NT2/D1 (cell line): ENCODE data around the gene FGFR2.

Source experiments
- DNase-seq: peaks from one replicate; pipeline ENCODE4 v3.0.0-alpha.2; 2011; ENCODE audit warnings: low read depth, low spot score
- H3K27me3 ChIP-seq: 2 replicates; pipeline ENCODE4 v1.6.0; 2011; ENCODE audit warnings: mild to moderate bottlenecking; ENCODE audit not compliant: insufficient read length, insufficient read depth
- H3K36me3 ChIP-seq: 2 replicates; pipeline ENCODE4 v1.6.1; 2011; ENCODE audit warnings: mild to moderate bottlenecking, low read length, mixed read lengths; ENCODE audit not compliant: insufficient read depth, insufficient read length
- H3K4me1 ChIP-seq: 2 replicates; pipeline ENCODE4 v1.5.1; 2011; ENCODE audit not compliant: insufficient read depth, insufficient read length
- H3K4me3 ChIP-seq: 2 replicates; pipeline ENCODE4 v1.5.1; 2011; ENCODE audit warnings: low read depth; ENCODE audit not compliant: insufficient read length
- H3K9ac ChIP-seq: 2 replicates; pipeline ENCODE4 v1.6.0; 2011; ENCODE audit warnings: low read depth; ENCODE audit not compliant: insufficient read length
- H3K9me3 ChIP-seq: 2 replicates; pipeline ENCODE4 v1.5.1; 2011; ENCODE audit warnings: mild to moderate bottlenecking, low read length; ENCODE audit not compliant: insufficient read depth
- SUZ12 ChIP-seq: IDR thresholded peaks from 2 replicates; pipeline ENCODE4 v1.6.1; 2011; ENCODE audit not compliant: insufficient read length, insufficient read depth; ENCODE audit errors: extremely low read depth
- YY1 ChIP-seq: IDR thresholded peaks from 2 replicates; pipeline ENCODE4 v1.6.1; 2011; ENCODE audit not compliant: insufficient read length, insufficient read depth
- ZNF274 ChIP-seq: IDR thresholded peaks from 2 replicates; pipeline ENCODE4 v1.6.1; 2011; ENCODE audit warnings: mild to moderate bottlenecking, low read depth, low read length

FGFR2 gene

GRCh38 chr10:121460733-121461132 is 137.5 kb downstream of the FGFR2 start:
- no peak for DNase-seq
- TF ChIP-seq SUZ12: no peak
- no peak for TF ChIP-seq ZNF274
- no peak for TF ChIP-seq YY1
- no peak overlapping the region for H3K4me3 ChIP-seq
- H3K9me3 ChIP-seq: no peaks in the 10 kb centered on the region
- no peaks in the 10 kb centered on the region for H3K4me1 ChIP-seq
- no peak overlapping the region for H3K9ac ChIP-seq
- no peaks in the 10 kb centered on the region for H3K27me3 ChIP-seq
- no peaks in the 10 kb centered on the region for H3K36me3 ChIP-seq

- Histone ChIP-seq H3K9me3 (no peaks in the 10 kb centered on the region), H3K4me1 (no peaks in the 10 kb centered on the region), H3K27me3 (no peaks in the 10 kb centered on the region), H3K4me3 (no peak overlapping the region), H3K36me3 (no peaks in the 10 kb centered on the region), H3K9ac (no peak overlapping the region)
- DNase-seq: peak; percentile 33
- TF ChIP-seq YY1: no peak
These were observed 138.4 kb downstream of the FGFR2 start for GRCh38 chr10:121459622-121460453.

GRCh38 chr10:121459279-121459621 is 139.0 kb downstream of the FGFR2 start:
- no peaks in the 10 kb centered on the region for H3K36me3 ChIP-seq
- H3K9ac ChIP-seq: no peak overlapping the region
- no peaks in the 10 kb centered on the region for H3K4me1 ChIP-seq
- TF ChIP-seq SUZ12 (no peak), YY1 (no peak), ZNF274 (no peak)
- H3K9me3 ChIP-seq: no peaks in the 10 kb centered on the region
- H3K4me3 ChIP-seq: no peak overlapping the region
- H3K27me3 ChIP-seq: no peaks in the 10 kb centered on the region
- no peak for DNase-seq

- no peak overlapping the region for H3K4me3 ChIP-seq
- H3K4me1 ChIP-seq: no peaks in the 10 kb centered on the region
- no peak for TF ChIP-seq YY1
- no peak for TF ChIP-seq SUZ12
- no peak for TF ChIP-seq ZNF274
- no peaks in the 10 kb centered on the region for H3K36me3 ChIP-seq
- no peak overlapping the region for H3K9ac ChIP-seq
- DNase-seq: no peak
- H3K27me3 ChIP-seq: no peaks in the 10 kb centered on the region
- H3K9me3 ChIP-seq: no peaks in the 10 kb centered on the region
These were observed 140.5 kb downstream of the FGFR2 start for GRCh38 chr10:121457729-121458128.

- Histone ChIP-seq H3K36me3 (no peaks in the 10 kb centered on the region), H3K4me3 (no peak overlapping the region), H3K4me1 (no peaks in the 10 kb centered on the region), H3K27me3 (no peaks in the 10 kb centered on the region), H3K9me3 (no peaks in the 10 kb centered on the region), H3K9ac (no peak overlapping the region)
- TF ChIP-seq SUZ12: no peak
- TF ChIP-seq ZNF274: no peak
- no peak for TF ChIP-seq YY1
- no peak for DNase-seq
These were observed 142.9 kb downstream of the FGFR2 start for GRCh38 chr10:121455377-121455776.

- TF ChIP-seq ZNF274 (no peak), YY1 (no peak), SUZ12 (no peak)
- Histone ChIP-seq H3K36me3 (no peaks in the 10 kb centered on the region), H3K9ac (no peak overlapping the region), H3K4me3 (no peak overlapping the region), H3K4me1 (no peaks in the 10 kb centered on the region), H3K27me3 (no peaks in the 10 kb centered on the region), H3K9me3 (no peaks in the 10 kb centered on the region)
- no peak for DNase-seq
These were observed 143.5 kb downstream of the FGFR2 start for GRCh38 chr10:121454781-121455180.

- Histone ChIP-seq H3K9ac (no peak overlapping the region), H3K4me3 (no peak overlapping the region), H3K4me1 (no peaks in the 10 kb centered on the region), H3K36me3 (no peaks in the 10 kb centered on the region), H3K9me3 (no peaks in the 10 kb centered on the region), H3K27me3 (no peaks in the 10 kb centered on the region)
- TF ChIP-seq ZNF274 (no peak), YY1 (no peak), SUZ12 (no peak)
- DNase-seq: no peak
These were observed 145.1 kb downstream of the FGFR2 start for GRCh38 chr10:121453160-121453559.
